ENCODE data around the gene RPP25L. TPM values are rescaled to one million over a fixed set of nuclear protein-coding genes. Genes with fewer than 3 reads are reported as not detected.

Gene RPP25L
- total RNA-seq, 2 donors from 2014 or later, result 37.0 to 54.4 TPM

DNA sequence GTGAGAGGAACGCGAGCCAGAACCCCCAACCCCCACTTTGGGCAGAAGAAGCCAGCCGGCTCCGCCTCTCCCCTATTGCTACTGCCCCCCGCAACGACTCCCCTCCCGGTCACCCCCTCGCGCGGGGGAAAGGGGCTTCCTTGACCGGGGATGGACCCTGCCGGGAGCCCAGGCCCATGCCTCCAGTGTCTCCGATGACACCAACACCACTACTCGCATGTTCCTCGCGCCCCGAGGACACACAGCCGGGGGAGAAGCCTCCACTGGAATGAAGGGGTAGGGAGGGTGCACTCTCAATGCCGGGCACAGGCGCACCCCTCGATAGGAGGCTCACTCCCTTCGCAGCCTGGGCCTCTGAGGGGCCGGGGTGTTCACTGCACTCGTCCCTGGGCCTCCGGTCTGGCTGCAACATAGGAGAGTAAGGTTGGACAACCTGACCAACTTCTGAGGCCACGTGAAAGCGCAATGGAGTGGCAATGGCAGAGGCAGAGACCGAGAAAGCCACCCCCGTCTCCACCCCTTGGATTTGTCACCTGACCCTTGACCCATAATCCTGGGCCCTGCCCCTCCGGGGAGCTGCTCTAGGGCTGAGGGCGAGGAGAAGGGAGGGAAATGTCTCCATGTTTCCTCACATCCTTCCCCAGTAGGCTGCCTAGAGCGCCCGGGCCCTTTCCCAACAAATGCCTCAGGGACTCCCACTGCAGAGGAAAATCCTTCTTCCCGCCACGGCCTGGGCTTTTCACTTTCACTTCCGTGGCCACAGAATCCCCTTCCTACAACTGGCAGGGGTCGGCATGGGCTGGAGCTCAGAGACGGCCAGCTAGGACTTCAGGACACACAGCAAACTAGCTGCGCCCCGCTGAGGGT is 21.3 kb downstream of the RPP25L start:
- DNase-seq, result peak; percentile 65
- H3K27me3 ChIP-seq, result peaks cover 54% of the 10 kb centered on the region
- TF ChIP-seq, protein P1, sequence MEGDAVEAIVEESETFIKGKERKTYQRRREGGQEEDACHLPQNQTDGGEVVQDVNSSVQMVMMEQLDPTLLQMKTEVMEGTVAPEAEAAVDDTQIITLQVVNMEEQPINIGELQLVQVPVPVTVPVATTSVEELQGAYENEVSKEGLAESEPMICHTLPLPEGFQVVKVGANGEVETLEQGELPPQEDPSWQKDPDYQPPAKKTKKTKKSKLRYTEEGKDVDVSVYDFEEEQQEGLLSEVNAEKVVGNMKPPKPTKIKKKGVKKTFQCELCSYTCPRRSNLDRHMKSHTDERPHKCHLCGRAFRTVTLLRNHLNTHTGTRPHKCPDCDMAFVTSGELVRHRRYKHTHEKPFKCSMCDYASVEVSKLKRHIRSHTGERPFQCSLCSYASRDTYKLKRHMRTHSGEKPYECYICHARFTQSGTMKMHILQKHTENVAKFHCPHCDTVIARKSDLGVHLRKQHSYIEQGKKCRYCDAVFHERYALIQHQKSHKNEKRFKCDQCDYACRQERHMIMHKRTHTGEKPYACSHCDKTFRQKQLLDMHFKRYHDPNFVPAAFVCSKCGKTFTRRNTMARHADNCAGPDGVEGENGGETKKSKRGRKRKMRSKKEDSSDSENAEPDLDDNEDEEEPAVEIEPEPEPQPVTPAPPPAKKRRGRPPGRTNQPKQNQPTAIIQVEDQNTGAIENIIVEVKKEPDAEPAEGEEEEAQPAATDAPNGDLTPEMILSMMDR (IDR thresholded peaks at IDR 0.05), result no peak
- H3K9ac ChIP-seq (ENCODE audit: low read depth in 2 of 2, low read length in 2 of 2), result peak overlapping the region in 1 of 2 donors; percentile 40
- intact Hi-C loops (cut with DNase I), result loop anchor here (2.0 to 5.0 kb wide), 3 partner anchors 42 to 183 kb away; no protein-coding TSS in a partner anchor
- H3K4me3 ChIP-seq, result peak overlapping the region; percentile 31
- peaks cover 18% of the 10 kb centered on the region for H3K4me1 ChIP-seq
- no peaks in the 10 kb centered on the region for H3K9me3 ChIP-seq
- H3K27ac ChIP-seq, result no peak overlapping the region
- no peaks in the 10 kb centered on the region for H3K36me3 ChIP-seq

DNA sequence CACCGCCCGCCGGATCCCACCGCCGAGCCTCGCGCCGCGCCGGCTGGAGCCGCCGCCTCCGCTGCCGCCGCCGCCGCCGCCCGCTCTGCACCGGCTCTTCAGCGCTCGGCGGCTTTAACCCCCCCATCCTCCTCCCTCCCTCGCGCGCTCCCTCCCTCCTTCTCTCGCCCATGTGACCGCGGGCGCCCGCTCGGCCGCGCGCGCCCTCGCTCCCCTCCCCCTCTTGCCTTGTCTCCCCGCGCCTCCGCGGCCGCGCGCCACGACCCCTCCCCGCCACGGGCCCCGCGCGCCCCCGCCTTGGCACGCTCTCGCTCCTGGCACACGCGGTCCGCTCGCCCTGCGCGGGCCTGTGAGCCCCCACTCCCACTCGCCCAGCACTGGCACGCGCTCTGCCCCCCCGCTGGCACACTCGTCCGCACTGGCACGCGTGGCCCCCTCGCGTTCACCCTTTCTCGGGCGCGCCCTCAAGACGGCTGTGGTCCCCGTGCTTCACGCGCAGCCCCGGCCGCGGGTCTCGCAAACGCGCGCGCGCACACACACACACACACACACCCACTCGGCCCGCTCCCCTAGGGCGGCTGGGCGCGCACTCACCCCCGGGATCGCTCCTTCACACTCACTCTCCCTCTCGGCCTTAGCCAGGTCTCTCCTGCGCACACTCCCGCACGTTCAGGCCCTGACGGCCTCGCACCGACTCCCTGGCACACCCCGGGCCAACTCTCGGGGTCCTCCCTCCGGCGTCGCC is 22.1 kb downstream of the RPP25L start, which contains the start of gene CNTFR:
TSS of gene CNTFR (minus strand) at position 89 of the 745 bp plus-strand sequence. CDS start 20,743 bp downstream, outside the sequence.
- Histone ChIP-seq H3K9ac (ENCODE audit: low read depth in 2 of 2, low read length in 2 of 2) (peak within 1 kb of the TSS; percentile 40 to 41), H3K27me3 (peaks cover 60% of the 10 kb centered on the region), H3K4me3 (peak within 1 kb of the TSS; percentile 26), H3K27ac (no peak within 1 kb of the TSS), H3K9me3 (no peaks in the 10 kb centered on the region), H3K36me3 (no peaks in the 10 kb centered on the region), H3K4me1 (peaks cover 18% of the 10 kb centered on the region)
- intact Hi-C loops (cut with DNase I), result loop anchor here (2.0 to 5.0 kb wide), 3 partner anchors 41 to 183 kb away; no protein-coding TSS in a partner anchor
- peak; percentile 34 for DNase-seq
- TF ChIP-seq, protein P1 (IDR thresholded peaks at IDR 0.05), result no peak

DNA sequence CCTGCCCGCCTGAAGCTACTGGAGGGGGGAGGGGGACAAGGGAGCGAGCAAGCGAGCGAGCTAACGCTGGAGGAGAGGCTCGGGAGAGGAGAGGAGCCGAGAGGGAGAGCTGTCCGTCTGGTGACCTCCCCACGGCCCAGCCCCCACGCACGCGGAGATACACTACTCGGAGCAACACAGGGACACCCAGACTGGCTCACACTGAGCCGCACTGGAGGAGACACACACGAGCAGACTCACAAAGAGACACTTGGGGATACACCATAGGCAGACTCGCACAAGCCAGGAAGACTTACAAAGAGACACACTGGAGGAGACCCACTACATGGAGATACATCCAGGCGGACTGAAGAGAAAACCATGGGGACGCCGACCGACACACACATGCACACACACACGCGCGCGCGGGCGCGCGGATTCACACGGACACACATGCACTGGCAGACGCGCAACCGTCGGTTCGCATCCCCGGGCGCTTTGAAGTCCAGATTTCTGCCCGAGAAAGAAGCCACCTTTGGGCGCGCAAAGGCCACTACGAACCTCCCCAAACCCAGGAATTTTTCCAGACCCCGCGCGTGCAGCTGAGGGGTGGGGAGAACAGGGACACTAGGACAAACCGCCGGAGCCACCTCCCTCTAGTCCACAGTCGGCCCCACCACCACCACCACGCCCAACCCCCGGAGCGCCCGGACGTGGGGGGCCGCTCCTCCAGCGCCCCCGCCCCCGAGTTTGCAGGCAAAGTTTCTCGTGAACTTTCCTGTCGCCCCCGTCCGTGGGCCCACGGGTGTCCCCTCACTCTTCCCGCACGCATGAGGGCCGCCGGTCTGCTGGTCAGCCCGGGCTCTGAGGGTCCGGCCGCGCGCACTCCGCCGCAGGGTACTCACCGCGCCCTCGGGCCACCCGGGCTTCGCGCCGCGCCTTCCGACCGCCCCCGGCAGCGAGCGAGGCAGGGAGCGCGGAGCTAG is 22.9 kb downstream of the RPP25L start:
- Histone ChIP-seq H3K9ac (ENCODE audit: low read depth in 2 of 2, low read length in 2 of 2) (no peak overlapping the region), H3K27me3 (peaks cover 60% of the 10 kb centered on the region), H3K27ac (no peak overlapping the region), H3K9me3 (no peaks in the 10 kb centered on the region), H3K36me3 (no peaks in the 10 kb centered on the region), H3K4me1 (peaks cover 18% of the 10 kb centered on the region), H3K4me3 (peak overlapping the region; percentile 26)
- intact Hi-C loops (cut with DNase I), result no loop called here
- TF ChIP-seq, protein P1 (IDR thresholded peaks at IDR 0.05), result no peak
- no peak for DNase-seq

DNA sequence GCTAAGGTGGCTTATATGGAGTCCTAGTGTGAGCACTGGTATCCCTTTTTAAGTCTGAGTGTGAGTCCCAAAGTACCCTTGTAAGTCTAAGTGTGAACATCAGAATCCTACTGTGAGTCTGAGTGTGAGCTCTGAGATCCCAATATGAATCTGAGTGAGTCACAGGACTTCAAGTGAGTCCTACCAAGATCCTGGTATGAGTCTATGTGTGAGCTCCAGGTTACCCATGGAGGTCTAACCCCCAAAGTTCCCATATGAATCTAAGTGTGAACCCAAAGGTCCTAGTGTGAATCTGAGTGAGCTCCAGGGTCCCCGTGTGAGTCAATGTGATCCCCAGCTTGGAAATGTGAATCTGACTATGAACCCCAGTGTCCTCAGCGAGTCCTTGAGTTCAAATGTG is 24.6 kb downstream of the RPP25L start:
- intact Hi-C loops (cut with DNase I), result no loop called here

More for the DNA sequence above, 24.6 kb downstream of the RPP25L start:
- Histone ChIP-seq H3K27me3 (peaks cover 47% of the 10 kb centered on the region), H3K4me3 (no peak overlapping the region), H3K36me3 (no peaks in the 10 kb centered on the region), H3K27ac (no peak overlapping the region), H3K9me3 (no peaks in the 10 kb centered on the region), H3K9ac (ENCODE audit: low read depth in 2 of 2, low read length in 2 of 2) (no peak overlapping the region), H3K4me1 (peaks cover 18% of the 10 kb centered on the region)
- DNase-seq, result no peak
- TF ChIP-seq, protein P1 (IDR thresholded peaks at IDR 0.05), result no peak
